ENCODE results near the gene PCBP4. TPM values are rescaled to one million over a fixed set of nuclear protein-coding genes. Genes with fewer than 3 reads are reported as not detected.

The PCBP4 gene
- total and polyA plus RNA-seq, 10 donors = 12.8 to 41.7 (median 20.9) TPM

- Histone ChIP-seq H3K9me3 (no peaks in the 10 kb centered on the region), H3K36me3 (peaks cover 0 to 29% (median 13%) of the 10 kb centered on the region in 6 donors), H3K27ac (no peak overlapping the region), H3K4me3 (no peak overlapping the region), H3K4me1 (no peaks in the 10 kb centered on the region), H3K27me3 (replicated peaks in 1 of 7) (no peaks in the 10 kb centered on the region)
- 95 to 97% (median 96%) methylated on average over 6 to 7 of the region's 7 CpGs for WGBS, 5 donors
- intact Hi-C loops (cut with DNase I; ENCODE audit: low total_unique reads) = no loop called here
- TF ChIP-seq CTCF (IDR thresholded peaks at IDR 0.05 in 8 of 11, conservative IDR thresholded peaks at IDR 0.05 in 3 of 11) (no peak), POLR2AphosphoS5 (IDR thresholded peaks at IDR 0.05) (no peak), POLR2A (IDR thresholded peaks at IDR 0.05) (no peak)
- no peak for DNase-seq
Observed at GRCh38 chr3:51928438-51928837, 38.8 kb downstream of the PCBP4 start.

GRCh38 chr3:51927061-51927977, 39.9 kb downstream of the PCBP4 start:
- Histone ChIP-seq H3K9me3 (no peaks in the 10 kb centered on the region), H3K4me3 (no peak overlapping the region), H3K27ac (no peak overlapping the region), H3K4me1 (no peaks in the 10 kb centered on the region), H3K27me3 (replicated peaks in 1 of 7) (no peaks in the 10 kb centered on the region), H3K36me3 (peaks cover 0 to 17% (median 3%) of the 10 kb centered on the region in 6 donors)
- TF ChIP-seq CTCF (IDR thresholded peaks at IDR 0.05 in 8 of 11, conservative IDR thresholded peaks at IDR 0.05 in 3 of 11) (no peak), POLR2A (IDR thresholded peaks at IDR 0.05) (no peak), POLR2AphosphoS5 (IDR thresholded peaks at IDR 0.05) (no peak)
- DNase-seq = no peak
- intact Hi-C loops (cut with DNase I; ENCODE audit: low total_unique reads) = no loop called here
- 87 to 94% (median 89%) methylated on average over 5 of the region's 5 CpGs for WGBS, 5 donors

- intact Hi-C loops (cut with DNase I; ENCODE audit: low total_unique reads) = no loop called here
- Histone ChIP-seq H3K9me3 (no peaks in the 10 kb centered on the region), H3K36me3 (no peaks in the 10 kb centered on the region), H3K27ac (no peak overlapping the region), H3K27me3 (replicated peaks in 1 of 7) (peaks cover 0 to 8% (median 0%) of the 10 kb centered on the region in 7 donors), H3K4me1 (no peaks in the 10 kb centered on the region), H3K4me3 (no peak overlapping the region)
- no peak for DNase-seq
- no peak for TF ChIP-seq POLR2A (IDR thresholded peaks at IDR 0.05)
- no peak for TF ChIP-seq POLR2AphosphoS5 (IDR thresholded peaks at IDR 0.05)
- TF ChIP-seq CTCF (IDR thresholded peaks at IDR 0.05 in 8 of 11, conservative IDR thresholded peaks at IDR 0.05 in 3 of 11) = no peak
- WGBS, 5 donors = 78 to 84% (median 83%) methylated on average over 11 of the region's 11 CpGs
Observed at GRCh38 chr3:51921081-51921578, 46.1 kb downstream of the PCBP4 start.

- DNase-seq = no peak
- Histone ChIP-seq H3K27ac (no peak overlapping the region), H3K4me1 (no peaks in the 10 kb centered on the region), H3K36me3 (no peaks in the 10 kb centered on the region), H3K9me3 (no peaks in the 10 kb centered on the region), H3K4me3 (no peak overlapping the region), H3K27me3 (replicated peaks in 1 of 7) (peaks cover 0 to 8% (median 0%) of the 10 kb centered on the region in 7 donors)
- TF ChIP-seq POLR2A (IDR thresholded peaks at IDR 0.05) = no peak
- no peak for TF ChIP-seq CTCF (IDR thresholded peaks at IDR 0.05 in 8 of 11, conservative IDR thresholded peaks at IDR 0.05 in 3 of 11)
- no peak for TF ChIP-seq POLR2AphosphoS5 (IDR thresholded peaks at IDR 0.05)
- intact Hi-C loops (cut with DNase I; ENCODE audit: low total_unique reads) = no loop called here
- WGBS, 5 donors = 59 to 72% (median 67%) methylated on average over 5 of the region's 5 CpGs
Observed at GRCh38 chr3:51916418-51916817, 50.8 kb downstream of the PCBP4 start.
